HCT116 (cell line): ENCODE data around the gene HDAC11. TPM values are rescaled to one million over a fixed set of nuclear protein-coding genes. Genes with fewer than 3 reads are reported as not detected.

Source experiments
- ATAC-seq: fragments of 200-7000 bp; cut with Tn5 transposase; 2 replicates; pipeline ENCODE4 v1.9.1; 2020; ENCODE audit warnings: mild to moderate bottlenecking, moderate library complexity
- BruUV-seq: library from RNA; stranded (reverse); fragments of 400-500 nt; replicated peaks from 2 replicates; lab custom pipeline; 2021; lab: Mats Ljungman, UMichigan
- CTCF ChIA-PET: fragments of 300-600 bp; sonication (Branson Sonifier 250); formaldehyde crosslinking; loops from one replicate; lab custom pipeline; 2021; ENCODE audit warnings: antibody characterized with exemption; lab: Charles Lee
- POLR2A ChIA-PET: fragments of 300-600, 350-600 bp; sonication (Branson Sonifier 250); formaldehyde crosslinking; loops from one replicate; lab custom pipeline; 2021; ENCODE audit warnings: antibody characterized with exemption; lab: Charles Lee
- RAD21 ChIA-PET, 2 experiments: fragments of 300-600 bp; sonication (Branson Sonifier 250); formaldehyde crosslinking; loops; one replicate each; lab custom pipeline; 2023; ENCODE audit warnings: low total read pairs in 2 of 2; ENCODE audit not compliant: uncharacterized antibody in 2 of 2, unreplicated experiment in 2 of 2, low non-redundant PET in 1 of 2; lab: Charles Lee
- DNase-seq: peaks from one replicate; pipeline ENCODE4 v3.0.0-alpha.2; 2010; ENCODE audit warnings: low read depth, low spot score
- H2AFZ ChIP-seq: fragments of 200-600 bp; shearing (Covaris generic), sonication (generic); 2 replicates; pipeline ENCODE4 v1.6.1; 2017; ENCODE audit warnings: low read depth, mixed run types, mixed read lengths, antibody characterized with exemption, low read length; ENCODE audit not compliant: poor library complexity, severe bottlenecking
- H3K27ac ChIP-seq: 2 replicates; pipeline ENCODE4 v1.5.1; 2012; ENCODE audit warnings: low read depth, low read length
- H3K27me3 ChIP-seq: fragments of 200-600 bp; sonication (generic); 2 replicates; pipeline ENCODE4 v1.6.1; 2016; ENCODE audit warnings: mixed run types, low read length, mixed read lengths; ENCODE audit not compliant: insufficient read depth
- H3K36me3 ChIP-seq, 2 experiments: fragments of 200-500 bp in 1 of 2; fragments of 200-600 bp in 1 of 2; sonication (Bioruptor generic) in 1 of 2; sonication (generic) in 1 of 2; 2 replicates each; pipeline versions ENCODE4 v1.5.1 to v1.6.1; 2014 to 2016; ENCODE audit warnings: low read length in 2 of 2, inconsistent platforms in 1 of 2, mixed read lengths in 1 of 2, mixed run types in 1 of 2; ENCODE audit not compliant: insufficient read depth in 2 of 2, control insufficient read depth in 1 of 2
- H3K4me1 ChIP-seq, 2 experiments: fragments of 200-600 bp in 1 of 2; sonication (generic) in 1 of 2; 2 replicates each; pipeline versions ENCODE4 v1.5.1 to v1.6.1; 2012 to 2017; ENCODE audit warnings: low read length in 2 of 2, inconsistent platforms in 1 of 2, mild to moderate bottlenecking in 1 of 2, mixed read lengths in 1 of 2, mixed run types in 1 of 2, moderate library complexity in 1 of 2; ENCODE audit not compliant: insufficient read depth in 2 of 2, control insufficient read depth in 1 of 2
- H3K4me2 ChIP-seq: fragments of 200-600 bp; sonication (generic); 2 replicates; pipeline ENCODE4 v1.6.1; 2017; ENCODE audit warnings: mixed run types, low read length, mixed read lengths
- H3K4me3 ChIP-seq, 2 experiments: fragments of 200-600 bp in 1 of 2; sonication (generic) in 1 of 2; replicated peaks in 1 of 2; 2 replicates each; pipeline ENCODE4 v1.5.1; 2011 to 2016; ENCODE audit warnings: low read length in 2 of 2, control low read depth in 1 of 2, low read depth in 1 of 2, mild to moderate bottlenecking in 1 of 2, mixed read lengths in 1 of 2, mixed run types in 1 of 2
- H3K79me2 ChIP-seq: fragments of 200-600 bp; sonication (generic); 2 replicates; pipeline ENCODE4 v1.6.1; 2017; ENCODE audit warnings: mild to moderate bottlenecking, mixed run types, low read length, moderate library complexity, mixed read lengths; ENCODE audit not compliant: insufficient read depth
- H3K9ac ChIP-seq: fragments of 200-600 bp; sonication (generic); 2 replicates; pipeline ENCODE4 v1.6.1; 2016; ENCODE audit warnings: low read length, mixed read lengths
- H3K9me2 ChIP-seq: fragments of 200-600 bp; sonication (generic), shearing (Covaris generic); 2 replicates; pipeline ENCODE4 v1.6.1; 2017; ENCODE audit warnings: mixed run types, mild to moderate bottlenecking, moderate library complexity; ENCODE audit not compliant: insufficient read depth
- H3K9me3 ChIP-seq, 2 experiments: fragments of 200-500 bp in 1 of 2; fragments of 200-600 bp in 1 of 2; sonication (Bioruptor generic) in 1 of 2; sonication (generic) in 1 of 2; 2 replicates each; pipeline ENCODE4 v1.6.1; 2014 to 2017; ENCODE audit warnings: low read length in 2 of 2, mixed read lengths in 2 of 2, inconsistent platforms in 1 of 2, low read depth in 1 of 2, mild to moderate bottlenecking in 1 of 2, mixed run types in 1 of 2, moderate library complexity in 1 of 2; ENCODE audit not compliant: control insufficient read depth in 1 of 2, insufficient read depth in 1 of 2
- H4K20me1 ChIP-seq: fragments of 200-600 bp; sonication (generic), shearing (Covaris generic); 2 replicates; pipeline ENCODE4 v1.6.1; 2017; ENCODE audit warnings: mixed run types, mild to moderate bottlenecking, moderate library complexity; ENCODE audit not compliant: insufficient read depth
- ATF3 ChIP-seq: IDR thresholded peaks from 2 replicates; pipeline ENCODE4 v1.6.1; 2012
- CBX3 ChIP-seq: IDR thresholded peaks from 2 replicates; pipeline ENCODE4 v1.6.1; 2012; ENCODE audit warnings: low read depth
- CEBPB ChIP-seq: IDR thresholded peaks from 2 replicates; pipeline ENCODE4 v1.6.1; 2012; ENCODE audit warnings: low read depth
- CTCF ChIP-seq, 3 experiments: fragments of 200-600 bp in 1 of 3; sonication (generic) in 1 of 3; IDR thresholded peaks in 2 of 3; conservative IDR thresholded peaks in 1 of 3; 2 replicates each; pipeline ENCODE4 v1.5.1; 2012 to 2017; ENCODE audit warnings: low read depth in 2 of 3, low read length in 2 of 3, antibody characterized with exemption in 1 of 3, borderline replicate concordance in 1 of 3, control low read depth in 1 of 3, mild to moderate bottlenecking in 1 of 3, mixed read lengths in 1 of 3, mixed run types in 1 of 3, moderate library complexity in 1 of 3; ENCODE audit not compliant: insufficient read depth in 1 of 3
- EGR1 ChIP-seq: IDR thresholded peaks from 2 replicates; pipeline ENCODE4 v1.6.1; 2012; ENCODE audit warnings: low read depth
- ELF1 ChIP-seq: IDR thresholded peaks from 2 replicates; pipeline ENCODE4 v1.6.1; 2012; ENCODE audit warnings: low read depth, borderline replicate concordance
- EZH2phosphoT487 ChIP-seq: fragments of 200-600 bp; IDR thresholded peaks from 2 replicates; pipeline ENCODE4 v1.6.1; 2018; ENCODE audit warnings: antibody characterized with exemption, borderline replicate concordance
- FOSL1 ChIP-seq: IDR thresholded peaks from 2 replicates; pipeline ENCODE4 v1.6.1; 2012; ENCODE audit warnings: low read depth
- JUND ChIP-seq: IDR thresholded peaks from 2 replicates; pipeline ENCODE4 v1.6.1; 2012
- MAX ChIP-seq: IDR thresholded peaks from 2 replicates; pipeline ENCODE4 v1.6.1; 2012
- POLR2A ChIP-seq: IDR thresholded peaks from 2 replicates; pipeline ENCODE4 v1.7.0; 2011; ENCODE audit warnings: borderline replicate concordance; ENCODE audit not compliant: insufficient read depth, insufficient read length; ENCODE audit errors: extremely low read depth
- POLR2AphosphoS5 ChIP-seq: IDR thresholded peaks from 2 replicates; pipeline ENCODE4 v1.6.1; 2011; ENCODE audit warnings: mild to moderate bottlenecking, low read depth, low read length, moderate library complexity
- REST ChIP-seq: IDR thresholded peaks from 2 replicates; pipeline ENCODE4 v1.6.1; 2012; ENCODE audit warnings: low read depth
- SIN3A ChIP-seq: IDR thresholded peaks from 2 replicates; pipeline ENCODE4 v1.6.1; 2012; ENCODE audit warnings: low read depth
- SRF ChIP-seq: IDR thresholded peaks from 2 replicates; pipeline ENCODE4 v1.6.1; 2012; ENCODE audit warnings: low read depth
- YY1 ChIP-seq: IDR thresholded peaks from 2 replicates; pipeline ENCODE4 v1.6.1; 2011; ENCODE audit warnings: low read length, low read depth, moderate library complexity, mild to moderate bottlenecking; ENCODE audit not compliant: insufficient replicate concordance; ENCODE audit errors: extremely low read depth
- ZBTB33 ChIP-seq: IDR thresholded peaks from 2 replicates; pipeline ENCODE4 v1.6.1; 2011; ENCODE audit warnings: mild to moderate bottlenecking, low read length, moderate library complexity; ENCODE audit not compliant: insufficient replicate concordance; ENCODE audit errors: extremely low read depth
- ZFX ChIP-seq: fragments of 450-650 bp; IDR thresholded peaks from 2 replicates; pipeline ENCODE4 v1.6.1; 2017
- ZNF274 ChIP-seq: fragments of 200-500 bp; sonication (Bioruptor generic); IDR thresholded peaks from 2 replicates; pipeline ENCODE4 v1.6.1; 2014; ENCODE audit warnings: mild to moderate bottlenecking, low read depth, low read length, inconsistent platforms
- intact Hi-C: fragments of 100-400 bp; cut with micrococcal nuclease; formaldehyde crosslinking; loops from 2 replicates; pipeline ENCODE4 v1.10.0; 2022
- total RNA-seq: library from RNA; stranded (reverse); gene quantifications from one replicate; pipeline ENCODE4 v1.2.1, GENCODE V29; 2021; ENCODE audit not compliant: unreplicated experiment

HDAC11 gene
- total RNA-seq, 1 experiment from 2014 or later = 16.1 TPM

GRCh38 chr3:13484851-13485590 lies 4.9 kb downstream of the HDAC11 start:
- no peaks in the 10 kb centered on the region for H3K36me3 ChIP-seq
- H4K20me1 ChIP-seq = no peaks in the 10 kb centered on the region
- no peaks in the 10 kb centered on the region for H3K9me2 ChIP-seq
- H2AFZ ChIP-seq = no peak overlapping the region
- H3K4me1 ChIP-seq = peaks cover 30 to 35% of the 10 kb centered on the region in 2 experiments
- DNase-seq = peak; percentile 52
- no peaks in the 10 kb centered on the region for H3K79me2 ChIP-seq
- CTCF ChIA-PET = interaction anchor here (0.8 to 1.5 kb wide), 5 partner anchors 9 to 163 kb away, joined by 3 to 5 read pairs (median 3); no protein-coding TSS in a partner anchor
- RAD21 ChIA-PET = interaction anchor here in 1 of 2 experiments (0.8 kb wide), 1 partner anchor 11 kb away, joined by 3 read pairs; no protein-coding TSS in a partner anchor
- POLR2A ChIA-PET = interaction anchor here (1.1 kb wide), 1 partner anchor 8 kb away, joined by 3 read pairs; no protein-coding TSS in a partner anchor
- peak overlapping the region; percentile 30 for H3K9ac ChIP-seq
- H3K9me3 ChIP-seq = no peaks in the 10 kb centered on the region
- peak overlapping the region; percentile 71 for H3K4me2 ChIP-seq
- H3K4me3 ChIP-seq = no peak overlapping the region
- peak; percentile 73 for ATAC-seq
- no peaks in the 10 kb centered on the region for H3K27me3 ChIP-seq
- intact Hi-C loops = no loop called here
- peak overlapping the region; percentile 68 for H3K27ac ChIP-seq
- no TSS peak for BruUV-seq
- peak; percentile 84; the same call in 1 of the 2 replicates for TF ChIP-seq CBX3
- 0 out of 2 replicates have a peak, but pooled peaks have one; percentile 7 for TF ChIP-seq SIN3A
- no peak for TF ChIP-seq ZBTB33
- TF ChIP-seq FOSL1 = no peak
- TF ChIP-seq POLR2A = no peak
- no peak for TF ChIP-seq CEBPB
- peak; percentile 61 for TF ChIP-seq POLR2AphosphoS5
- TF ChIP-seq EGR1 = no peak
- peak; percentile 95 for TF ChIP-seq MAX
- no peak for TF ChIP-seq EZH2phosphoT487
- TF ChIP-seq SRF = no peak
- no peak for TF ChIP-seq YY1
- no peak for TF ChIP-seq ATF3
- TF ChIP-seq ZFX = no peak
- TF ChIP-seq CTCF (IDR thresholded peaks at IDR 0.05 in 2 of 3, conservative IDR thresholded peaks at IDR 0.05 in 1 of 3; ENCODE audit: borderline replicate concordance in 1 of 3, insufficient read depth in 1 of 3, low read depth in 2 of 3, low read length in 2 of 3) = no peak
- TF ChIP-seq JUND = no peak
- TF ChIP-seq REST = no peak
- no peak for TF ChIP-seq ZNF274
- TF ChIP-seq ELF1 = no peak; the same call in 1 of the 2 replicates
